ENCODE results near the gene FCF1. TPM values are rescaled to one million over a fixed set of nuclear protein-coding genes. Genes with fewer than 3 reads are reported as not detected.

The FCF1 gene
- polyA plus RNA-seq, 3 donors, result 14.8 to 22.6 (median 17.5) TPM

DNA sequence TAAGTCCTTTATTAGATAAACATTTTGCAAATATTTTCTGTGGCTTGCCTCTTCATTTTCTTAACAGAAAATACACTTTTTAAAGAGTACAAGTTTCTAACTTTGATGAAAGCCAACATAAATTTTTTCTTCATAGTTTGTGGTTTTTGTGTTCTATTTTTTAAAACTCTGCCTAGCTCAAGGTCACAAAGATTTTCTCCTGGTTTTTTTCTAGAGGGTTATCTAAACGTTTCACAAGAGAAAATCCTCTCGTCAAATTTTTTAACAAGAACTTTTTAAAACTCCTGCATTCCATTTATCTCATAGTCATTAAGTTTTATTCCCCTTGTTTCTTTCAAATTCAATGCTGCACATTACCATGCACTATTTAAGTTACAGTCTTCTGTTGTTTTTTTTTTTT is 8.3 kb upstream of the FCF1 start:
- Mint-ChIP-seq H3K27ac (no peak overlapping the region), H3K4me3 (no peak overlapping the region), H3K36me3 (peaks cover 21 to 28% of the 10 kb centered on the region in 2 donors), H3K4me1 (peaks cover 19% of the 10 kb centered on the region), H3K9me3 (peaks cover 5 to 10% (median 7%) of the 10 kb centered on the region in 7 donors), H3K27me3 (ENCODE audit: low read depth in 3 of 3) (peaks cover 0 to 1% (median 0%) of the 10 kb centered on the region in 3 donors)
- Histone ChIP-seq H3K4me2 (replicated peaks; ENCODE audit: extremely low read depth, low read length, poor library complexity, severe bottlenecking) (no peak overlapping the region), H3K79me2 (ENCODE audit: insufficient read depth, low read length) (peaks cover 99% of the 10 kb centered on the region), H3K27ac (ENCODE audit: low read depth in 1 of 2, low read length in 2 of 2) (no peak overlapping the region), H3K27me3 (ENCODE audit: control insufficient read depth in 2 of 2, insufficient read depth in 2 of 2, low read length in 2 of 2) (no peaks in the 10 kb centered on the region), H3K9me3 (replicated peaks in 1 of 2; ENCODE audit: control insufficient read depth in 1 of 2, insufficient read depth in 1 of 2, low read length in 2 of 2) (peaks cover 5 to 6% of the 10 kb centered on the region in 2 donors), H3K4me1 (ENCODE audit: control insufficient read depth in 1 of 2, insufficient read depth in 2 of 2, low read length in 2 of 2) (peaks cover 6 to 8% of the 10 kb centered on the region in 2 donors), H4K20me1 (ENCODE audit: insufficient read depth, low read length) (peaks cover 78% of the 10 kb centered on the region), H3K4me3 (replicated peaks in 1 of 3; ENCODE audit: low read depth in 2 of 3, low read length in 3 of 3) (no peak overlapping the region), H2AFZ (ENCODE audit: insufficient read depth, low read depth, low read length, poor library complexity, severe bottlenecking) (no peak overlapping the region), H3K36me3 (replicated peaks in 1 of 2; ENCODE audit: control insufficient read depth in 1 of 2, insufficient read depth in 2 of 2, low read length in 2 of 2) (peaks cover 0 to 22% of the 10 kb centered on the region in 2 donors), H3K9ac (ENCODE audit: insufficient read depth, low read length, poor library complexity, severe bottlenecking) (no peak overlapping the region)
- TF ChIP-seq CTCF (IDR thresholded peaks at IDR 0.05), result no peak
- DNase-seq, result no peak
- intact Hi-C loops (cut with micrococcal nuclease), result no loop called here
- no CpG with 5 or more reads among the region's 2 CpGs for WGBS (ENCODE audit: insufficient coverage)

GRCh38 chr14:74705613-74706500 is 7.1 kb upstream of the FCF1 start:
- Mint-ChIP-seq H3K27me3 (ENCODE audit: low read depth in 3 of 3) (peaks cover 0 to 1% (median 0%) of the 10 kb centered on the region in 3 donors), H3K27ac (peak overlapping the region in 6 of 7 donors; percentile 6 to 63 (median 16)), H3K9me3 (peaks cover 5 to 10% (median 7%) of the 10 kb centered on the region in 7 donors), H3K4me1 (peaks cover 29% of the 10 kb centered on the region), H3K36me3 (peaks cover 20 to 21% of the 10 kb centered on the region in 2 donors), H3K4me3 (no peak overlapping the region)
- Histone ChIP-seq H3K4me3 (replicated peaks in 1 of 3; ENCODE audit: low read depth in 2 of 3, low read length in 3 of 3) (no peak overlapping the region), H3K27me3 (ENCODE audit: control insufficient read depth in 2 of 2, insufficient read depth in 2 of 2, low read length in 2 of 2) (no peaks in the 10 kb centered on the region), H3K9ac (ENCODE audit: insufficient read depth, low read length, poor library complexity, severe bottlenecking) (no peak overlapping the region), H3K79me2 (ENCODE audit: insufficient read depth, low read length) (peaks cover 100% of the 10 kb centered on the region), H3K36me3 (replicated peaks in 1 of 2; ENCODE audit: control insufficient read depth in 1 of 2, insufficient read depth in 2 of 2, low read length in 2 of 2) (peaks cover 0 to 20% of the 10 kb centered on the region in 2 donors), H2AFZ (ENCODE audit: insufficient read depth, low read depth, low read length, poor library complexity, severe bottlenecking) (no peak overlapping the region), H3K4me2 (replicated peaks; ENCODE audit: extremely low read depth, low read length, poor library complexity, severe bottlenecking) (no peak overlapping the region), H3K27ac (ENCODE audit: low read depth in 1 of 2, low read length in 2 of 2) (no peak overlapping the region), H3K4me1 (ENCODE audit: control insufficient read depth in 1 of 2, insufficient read depth in 2 of 2, low read length in 2 of 2) (peaks cover 6 to 8% of the 10 kb centered on the region in 2 donors), H3K9me3 (replicated peaks in 1 of 2; ENCODE audit: control insufficient read depth in 1 of 2, insufficient read depth in 1 of 2, low read length in 2 of 2) (peaks cover 5 to 6% of the 10 kb centered on the region in 2 donors), H4K20me1 (ENCODE audit: insufficient read depth, low read length) (peaks cover 82% of the 10 kb centered on the region)
- intact Hi-C loops (cut with micrococcal nuclease), result no loop called here
- TF ChIP-seq CTCF (IDR thresholded peaks at IDR 0.05), result no peak
- WGBS (ENCODE audit: insufficient coverage), result no CpG with 5 or more reads among the region's 5 CpGs
- DNase-seq, result no peak
